Stimulated activated CD4-positive, alpha-beta T cell treated with anti-CD3 and anti-CD28 coated beads, Interleukin-12 subunit alpha, Interleukin-12 subunit beta, amount 100 ng/mL, for 4 hours (primary cell): ENCODE measurements around the gene CPXM1.
"Not testable (repeated sequence)": the region's sequence is repeated elsewhere in the genome, so short reads cannot be mapped to it uniquely, and the experiment has no call there.

ENCODE experiments used
- DNase-seq: peaks from one replicate; pipeline ENCODE4 v3.0.0-alpha.2; 2020

The CPXM1 gene

DNA sequence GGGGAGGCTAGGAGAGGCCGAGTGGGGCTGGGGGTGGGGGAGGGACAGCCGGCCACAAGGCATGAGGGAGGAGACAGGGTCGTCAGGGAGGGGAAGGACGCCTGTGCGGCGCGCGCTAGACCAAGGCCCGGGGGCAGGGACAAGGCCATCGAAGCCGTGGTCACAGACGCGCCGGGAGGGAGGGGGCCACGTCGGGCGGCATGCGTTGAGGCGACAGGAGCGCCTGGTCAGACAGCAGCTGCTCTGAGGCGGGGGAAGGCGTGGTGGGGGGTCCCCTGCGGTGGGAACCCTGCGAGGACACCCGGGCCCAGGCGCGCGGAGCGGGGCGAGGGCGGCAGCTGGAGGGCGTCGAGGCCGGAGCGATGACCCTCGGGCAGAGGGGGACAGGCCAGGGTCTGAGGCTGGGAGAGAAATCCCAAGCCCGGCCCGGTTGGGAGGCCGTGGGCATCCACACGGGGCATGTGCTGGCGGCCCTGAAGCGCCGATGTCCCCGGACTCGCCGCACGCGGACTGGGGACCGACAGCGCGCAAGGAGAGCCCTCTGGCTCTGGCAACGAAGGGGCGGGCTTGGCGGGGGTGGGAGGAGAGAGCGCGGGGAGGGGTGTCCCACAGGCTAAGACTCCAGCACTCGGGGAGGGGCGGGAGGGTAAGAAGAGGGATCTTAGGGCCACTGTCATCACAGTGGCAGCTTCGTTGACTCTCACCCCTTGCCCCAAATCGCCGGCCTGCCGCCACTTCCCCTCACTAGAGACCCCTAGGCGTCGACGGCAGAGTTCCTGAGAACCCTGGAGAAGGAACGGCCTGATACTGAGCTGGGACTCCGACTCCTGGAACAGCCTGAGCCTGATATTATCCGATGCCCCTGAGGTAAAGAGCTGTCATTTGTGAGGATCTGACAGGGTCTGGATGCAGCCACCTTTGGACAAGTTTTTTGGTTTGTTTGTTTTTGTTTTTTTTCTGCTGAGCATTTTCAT lies 20.8 kb upstream of the CPXM1 start:
- no peak for DNase-seq

GRCh38 chr20:2820084-2820895 lies 19.9 kb upstream of the CPXM1 start:
- no peak for DNase-seq

DNA sequence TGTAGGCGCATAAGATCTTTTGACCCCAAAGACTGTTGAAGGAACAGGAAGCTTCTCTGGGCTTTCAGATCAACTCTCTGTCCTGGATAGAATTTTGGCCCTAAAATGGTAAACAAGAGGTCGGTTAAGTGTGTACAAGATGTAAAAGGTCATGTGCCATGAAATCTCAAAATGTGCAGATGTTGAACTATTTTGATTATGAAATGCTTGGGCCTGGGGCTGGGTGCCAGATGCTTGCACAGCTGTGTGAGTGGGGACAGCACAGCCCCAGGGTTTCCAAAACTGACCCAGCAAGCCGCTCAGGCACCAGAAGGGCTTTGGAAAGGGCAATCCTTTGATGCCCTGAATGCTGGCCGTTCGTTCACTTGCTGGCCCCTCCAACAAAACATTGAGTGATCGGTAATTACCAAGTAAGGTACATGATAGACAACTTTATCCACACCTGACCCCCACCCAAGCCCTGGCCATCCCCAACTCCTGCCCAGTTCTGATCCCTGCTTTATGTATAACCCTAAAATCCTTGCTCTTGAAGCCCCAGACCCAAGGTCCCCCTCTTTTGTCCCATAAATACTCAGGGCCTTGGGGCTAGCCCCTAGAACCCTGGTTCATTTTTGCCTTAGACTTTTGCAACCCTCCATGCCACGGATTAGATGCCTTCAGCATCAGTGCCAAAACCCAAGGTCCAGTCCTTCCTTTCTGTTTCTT lies 17.6 kb upstream of the CPXM1 start:
- no peak for DNase-seq

DNA sequence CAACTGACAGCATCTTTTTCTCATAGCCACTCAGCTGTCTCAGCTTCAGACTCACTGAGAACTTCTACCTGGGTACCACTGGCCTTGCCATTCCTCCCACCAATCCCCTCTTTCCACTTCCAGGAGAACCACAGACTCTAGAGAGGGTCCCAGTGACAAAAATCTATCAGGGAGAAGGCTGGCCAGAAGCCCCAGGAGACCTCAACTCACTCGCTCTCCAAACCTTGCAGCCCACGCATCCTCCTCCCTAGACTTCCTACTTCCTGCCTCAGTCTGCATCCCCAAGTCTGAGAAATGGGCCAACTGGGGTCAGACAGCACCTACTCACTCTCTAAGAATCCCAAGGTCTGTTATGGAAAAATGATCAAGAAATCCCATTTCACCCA lies 16.9 kb upstream of the CPXM1 start:
- no peak for DNase-seq

DNA sequence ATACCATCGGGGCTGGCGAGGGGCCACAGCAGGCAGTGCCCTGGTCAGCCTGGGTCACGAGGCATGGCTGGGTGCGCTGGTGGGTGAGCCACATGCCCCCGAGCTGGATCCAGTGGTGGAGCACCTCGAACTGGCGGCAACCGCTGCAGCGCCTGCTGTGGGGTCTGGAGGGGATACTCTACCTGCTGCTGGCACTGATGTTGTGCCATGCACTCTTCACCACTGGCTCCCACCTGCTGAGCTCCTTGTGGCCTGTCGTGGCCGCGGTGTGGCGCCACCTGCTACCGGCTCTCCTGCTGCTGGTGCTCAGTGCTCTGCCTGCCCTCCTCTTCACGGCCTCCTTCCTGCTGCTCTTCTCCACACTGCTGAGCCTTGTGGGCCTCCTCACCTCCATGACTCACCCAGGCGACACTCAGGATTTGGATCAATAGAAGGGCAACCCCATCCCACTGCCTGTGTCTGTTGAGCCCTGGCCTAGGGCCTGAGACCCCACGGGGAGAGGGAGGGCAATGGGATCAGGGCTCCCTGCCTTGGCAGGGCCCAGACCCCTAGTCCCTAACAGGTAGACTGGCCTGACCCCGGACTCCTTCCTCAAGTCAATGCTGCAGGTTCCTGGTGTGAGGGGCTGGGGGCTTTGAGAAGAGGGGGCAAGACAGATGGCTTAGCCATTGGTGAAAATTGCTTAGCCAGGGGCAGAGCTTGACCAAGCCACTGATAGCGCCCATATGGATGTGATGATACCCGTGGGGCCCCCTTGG lies 16.3 kb upstream of the CPXM1 start:
- no peak for DNase-seq

DNA sequence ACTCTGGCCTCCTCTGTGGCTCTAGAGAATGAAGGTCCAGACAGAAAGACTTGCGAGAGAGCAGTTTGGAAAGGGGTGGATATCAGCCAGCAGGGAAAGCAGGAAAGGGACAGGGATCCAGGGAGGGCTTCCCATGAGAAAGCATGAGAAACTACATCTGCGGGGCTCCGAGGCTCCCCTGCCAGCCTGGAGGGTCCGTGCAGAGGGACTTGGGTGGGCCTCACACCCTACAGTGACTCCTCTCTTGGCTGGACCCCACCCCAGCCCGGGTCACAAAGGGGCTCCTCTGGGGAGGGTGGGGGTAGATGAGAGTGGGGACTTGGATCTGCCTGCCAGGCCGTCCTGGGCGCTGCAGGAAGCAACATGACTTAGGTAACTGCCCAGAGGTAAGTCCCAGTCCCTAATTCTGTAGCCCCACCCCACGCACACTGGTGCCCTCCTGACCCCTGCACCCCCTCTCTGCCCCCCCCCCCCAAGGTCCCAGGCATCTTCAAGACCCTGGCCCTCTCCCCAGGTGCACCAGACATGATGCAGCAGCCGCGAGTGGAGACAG lies 15.7 kb upstream of the CPXM1 start, which contains the start of gene TMEM239:
TMEM239 (plus strand) TSS at position 335 of the 553 bp plus-strand sequence; CDS start at position 526, 191 bp downstream.
- DNase-seq: no peak

GRCh38 chr20:2815242-2815900 lies 14.9 kb upstream of the CPXM1 start:
- no peak for DNase-seq

DNA sequence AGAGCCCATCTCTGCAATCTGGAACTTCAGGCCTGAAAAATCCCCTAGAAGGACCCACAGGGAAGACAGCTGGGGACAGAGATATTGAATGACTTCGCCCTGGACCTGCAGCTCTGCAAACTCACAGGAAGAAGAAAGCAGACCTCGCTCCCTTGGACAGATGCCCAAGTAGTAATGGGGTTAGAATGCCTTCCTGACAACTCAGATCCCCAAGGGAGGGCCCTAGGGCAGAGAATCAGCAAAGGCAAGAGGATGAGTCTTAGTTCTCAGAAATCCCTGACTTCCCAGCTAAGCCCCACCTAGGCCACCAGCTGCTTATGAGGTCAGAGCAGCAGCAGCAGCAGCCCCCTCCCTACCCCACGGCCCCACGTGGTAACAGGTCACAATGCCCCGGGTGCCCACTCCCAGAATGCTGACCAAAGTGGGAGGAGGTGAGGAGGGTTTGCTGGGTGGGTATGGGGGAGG lies 14.2 kb upstream of the CPXM1 start, which contains the start of gene C20orf141:
C20orf141 (plus strand) TSS at position 401 of the 465 bp plus-strand sequence. CDS start 198 bp downstream, outside the sequence.
- DNase-seq: no peak

DNA sequence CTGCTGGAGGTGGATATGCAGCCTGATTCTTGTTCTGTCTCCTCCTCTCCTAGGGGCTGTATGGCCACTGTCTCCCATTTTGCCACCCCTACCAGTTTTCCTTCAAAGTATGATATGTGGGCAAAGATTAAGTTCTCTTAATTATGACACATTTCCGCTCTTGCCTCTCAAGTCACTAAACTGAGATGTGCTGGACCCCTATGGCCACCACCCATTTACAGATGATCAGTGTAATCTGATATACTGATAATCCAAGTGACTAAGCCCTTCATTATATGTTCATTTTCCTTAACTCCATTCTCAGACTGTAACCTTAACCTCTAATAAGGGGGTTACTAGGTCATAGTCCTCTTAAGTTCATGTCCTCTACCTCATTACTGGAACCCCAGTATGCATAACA lies 13.6 kb upstream of the CPXM1 start:
- no peak for DNase-seq

- no peak for DNase-seq
Observed at GRCh38 chr20:2812189-2812588, 11.8 kb upstream of the CPXM1 start.

GRCh38 chr20:2809690-2810089 lies 9.3 kb upstream of the CPXM1 start:
- DNase-seq: no peak

- DNase-seq: not testable (repeated sequence)
Observed at GRCh38 chr20:2807929-2808328, 7.5 kb upstream of the CPXM1 start.

DNA sequence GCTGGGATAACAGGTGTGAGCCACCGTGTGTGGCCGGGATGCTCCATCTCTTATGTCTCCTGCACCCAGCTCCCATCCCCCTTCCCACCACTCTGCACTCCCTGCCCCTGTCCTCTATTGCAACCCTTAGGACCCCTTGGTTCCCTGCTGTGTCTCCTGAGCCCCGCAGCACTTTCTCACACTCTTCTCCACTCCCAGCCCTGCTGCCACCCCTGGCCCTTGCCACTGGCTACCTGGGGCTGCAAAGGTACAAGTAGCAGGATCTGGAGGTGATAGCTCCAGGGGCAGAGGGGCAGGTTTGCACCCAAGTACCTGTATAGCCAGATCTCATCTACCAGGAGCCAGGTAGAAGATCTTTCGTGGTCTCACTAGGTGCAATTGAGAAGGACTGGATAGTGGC lies 6.6 kb upstream of the CPXM1 start:
- no peak for DNase-seq

DNA sequence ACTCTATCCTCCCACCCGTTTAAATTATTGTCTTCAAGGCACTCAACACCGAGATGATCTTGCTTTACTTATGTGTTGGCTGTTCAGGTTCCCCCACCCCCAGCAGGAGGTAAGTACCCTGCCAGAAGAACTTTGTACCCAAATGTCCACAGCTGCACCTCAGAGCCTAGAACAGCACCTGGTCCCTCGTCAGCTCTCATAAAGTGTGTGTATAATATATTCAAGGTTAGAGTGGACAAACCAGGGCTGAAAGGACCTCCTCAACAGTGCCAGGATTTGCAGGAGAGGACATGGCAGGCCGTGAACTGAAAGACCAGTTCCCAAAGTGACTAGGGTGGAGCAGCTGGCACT lies 5.9 kb upstream of the CPXM1 start:
- DNase-seq: no peak

DNA sequence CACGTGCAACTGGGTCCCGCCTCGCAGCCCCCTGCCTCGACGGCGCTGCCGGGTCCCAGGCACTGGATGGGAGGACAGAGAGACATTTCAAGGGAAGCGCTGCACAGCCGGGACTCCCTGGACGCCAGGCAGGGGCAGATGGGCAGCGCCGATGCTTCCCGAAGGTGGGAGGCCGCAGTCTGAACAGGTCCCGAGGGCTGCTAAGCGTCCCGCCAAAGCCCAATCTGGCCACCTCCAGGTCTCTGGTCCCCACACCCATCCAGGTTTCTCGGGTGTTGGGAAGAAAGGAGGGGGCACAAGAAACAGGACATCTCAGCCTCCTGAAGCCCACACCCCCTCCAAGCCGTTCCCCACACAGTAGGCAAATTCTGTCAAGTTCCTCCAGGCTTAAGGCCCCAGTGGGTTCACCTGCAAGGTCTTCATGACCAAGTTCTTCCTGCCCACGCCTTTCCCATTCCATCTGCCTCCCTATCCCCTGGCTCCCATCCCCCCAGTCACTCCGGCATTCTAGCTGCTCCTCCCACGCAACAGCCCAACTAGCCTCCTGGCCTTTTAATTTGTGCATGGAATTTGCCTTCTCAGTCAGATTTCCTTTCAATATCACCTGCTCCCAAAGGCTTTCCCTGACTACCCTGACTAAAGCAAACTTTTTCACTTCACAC lies 5.4 kb upstream of the CPXM1 start:
- no peak for DNase-seq

DNA sequence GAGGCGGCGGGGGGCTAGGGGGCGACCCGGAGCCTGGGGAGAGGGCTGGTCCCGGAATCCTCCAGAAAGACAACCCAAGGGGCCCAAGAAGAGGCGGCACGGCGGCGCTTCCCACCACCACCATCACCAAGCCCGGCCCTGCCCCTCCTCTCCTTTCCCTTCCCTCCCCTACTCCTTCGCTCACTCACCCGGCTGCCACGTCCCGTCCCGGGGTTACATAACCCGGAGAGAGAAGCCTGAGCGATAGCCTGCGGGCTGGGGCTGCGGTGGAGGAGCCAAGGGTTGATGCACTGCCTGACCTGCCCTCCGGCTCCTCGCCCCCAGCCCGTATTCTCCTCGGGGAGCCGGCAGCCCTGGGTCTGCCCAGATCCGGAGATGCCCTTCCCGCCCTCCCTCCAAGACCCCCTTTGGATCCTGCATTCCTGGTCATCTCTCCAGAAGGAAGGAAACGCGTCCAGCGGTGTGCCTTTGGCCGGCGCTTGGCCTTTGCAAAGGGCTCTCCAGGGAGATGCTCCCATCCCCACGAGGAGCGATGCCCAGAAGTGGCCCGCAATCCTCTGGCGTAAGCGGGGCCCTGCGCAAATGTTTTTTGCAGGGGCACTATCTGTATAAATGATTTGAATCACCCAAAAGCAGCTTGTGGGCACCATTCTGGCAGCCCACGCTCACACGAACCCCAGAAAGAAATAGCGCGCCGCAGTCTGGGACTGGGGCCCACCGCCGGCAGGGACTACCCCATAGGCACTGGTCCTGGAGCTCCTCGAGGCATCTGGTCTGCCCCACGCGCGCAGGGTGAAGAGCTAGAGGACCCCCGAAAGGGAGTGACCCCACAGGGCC lies 4.6 kb upstream of the CPXM1 start:
- no peak for DNase-seq

- no peak for DNase-seq
Observed at GRCh38 chr20:2804041-2804828, 3.8 kb upstream of the CPXM1 start.

GRCh38 chr20:2801286-2801728 lies 880 bp upstream of the CPXM1 start:
- no peak for DNase-seq
